NCI-H1092 (cell line): ENCODE results near the gene NID2.

Experiments used
- DNase-seq: peaks from one replicate; lab custom pipeline; 2025; lab: John Stamatoyannopoulos, UW

The NID2 gene

DNA sequence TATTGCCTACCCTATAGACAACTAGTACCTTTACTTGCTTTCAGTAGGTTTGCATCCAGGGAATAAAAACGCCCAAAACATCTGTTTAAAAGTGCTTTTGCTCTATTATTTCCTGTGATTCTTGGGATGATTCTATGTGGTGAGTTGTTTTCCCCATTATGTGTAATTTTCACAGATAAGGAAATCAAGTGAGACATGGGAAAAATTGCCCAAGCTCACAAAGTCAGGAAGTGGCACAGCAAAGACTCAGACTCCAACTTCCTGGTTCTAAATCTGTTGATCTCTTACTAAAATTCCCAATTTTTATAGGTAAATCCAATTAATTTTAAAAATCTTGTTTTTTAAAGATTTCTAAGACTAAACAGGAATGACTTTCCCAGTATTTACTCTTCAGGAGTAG lies 39.0 kb downstream of the NID2 start:
- DNase-seq = no peak

DNA sequence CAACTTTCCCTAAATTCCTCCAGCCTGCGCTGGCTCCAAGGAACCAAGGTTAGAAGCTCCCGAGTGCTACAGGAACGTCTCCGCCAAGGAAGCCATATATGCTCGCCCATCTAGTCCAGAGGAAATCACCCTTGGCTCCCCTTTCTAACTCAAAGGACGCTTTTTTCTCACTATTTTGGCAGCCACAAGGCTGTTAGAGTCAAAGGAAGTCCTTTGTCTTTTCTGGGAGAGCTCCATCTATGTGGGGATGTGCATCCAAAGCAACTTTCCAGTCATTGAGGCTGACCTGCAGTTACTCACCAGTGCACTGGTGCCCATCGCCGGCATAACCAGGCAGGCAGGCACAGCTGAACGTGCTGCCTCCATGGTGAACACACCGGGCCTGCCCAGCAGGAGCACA lies 42.0 kb downstream of the NID2 start:
- no peak for DNase-seq

DNA sequence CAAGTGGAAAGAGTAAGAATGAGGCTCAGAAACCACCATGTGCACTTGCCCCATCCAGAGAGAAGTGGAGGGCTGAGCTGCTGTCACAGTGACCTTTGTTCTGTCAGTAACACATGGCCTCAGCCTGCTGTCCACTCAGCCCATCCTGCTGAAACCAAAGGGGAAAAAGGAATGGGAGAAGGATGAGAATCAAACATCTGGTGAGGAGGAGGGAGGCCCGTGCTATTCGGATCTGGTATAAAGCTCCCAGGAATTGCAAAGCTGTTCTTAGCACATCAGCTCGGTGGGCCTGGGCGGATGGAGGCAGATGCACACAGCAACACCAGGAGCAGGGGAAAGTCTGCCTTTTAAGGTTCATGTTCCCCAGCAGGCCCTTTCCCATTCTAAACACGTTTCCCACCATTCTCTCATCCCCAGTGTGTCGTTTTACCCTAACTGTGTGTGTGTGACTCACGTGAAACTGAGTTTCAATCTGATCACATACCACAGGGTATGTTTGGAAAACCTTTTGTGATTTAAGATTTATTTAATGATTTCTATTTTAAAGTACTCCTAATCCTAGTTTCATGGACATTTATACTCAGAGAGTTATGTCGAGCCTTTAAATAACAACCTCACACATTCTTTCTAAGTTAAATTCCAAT lies 42.7 kb downstream of the NID2 start:
- no peak for DNase-seq

DNA sequence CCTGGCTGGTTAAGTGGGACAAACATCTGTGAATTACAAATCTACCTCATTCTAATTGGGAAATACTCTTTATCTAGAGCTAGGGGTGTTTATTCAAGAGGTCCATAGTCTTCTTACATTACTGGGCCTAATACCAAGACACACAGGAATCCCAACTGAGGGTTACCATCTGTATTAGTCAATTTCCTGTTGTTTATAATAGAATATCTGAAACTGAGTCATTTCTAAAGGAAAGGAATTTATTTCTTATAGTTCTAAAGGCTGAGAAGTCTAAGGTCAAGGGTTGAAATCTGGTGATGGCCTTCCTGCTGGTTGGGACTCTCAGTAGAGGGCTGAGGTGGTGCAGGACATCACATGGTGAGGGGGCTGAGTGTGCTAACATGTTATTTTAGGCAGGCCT lies 43.5 kb downstream of the NID2 start:
- no peak for DNase-seq

DNA sequence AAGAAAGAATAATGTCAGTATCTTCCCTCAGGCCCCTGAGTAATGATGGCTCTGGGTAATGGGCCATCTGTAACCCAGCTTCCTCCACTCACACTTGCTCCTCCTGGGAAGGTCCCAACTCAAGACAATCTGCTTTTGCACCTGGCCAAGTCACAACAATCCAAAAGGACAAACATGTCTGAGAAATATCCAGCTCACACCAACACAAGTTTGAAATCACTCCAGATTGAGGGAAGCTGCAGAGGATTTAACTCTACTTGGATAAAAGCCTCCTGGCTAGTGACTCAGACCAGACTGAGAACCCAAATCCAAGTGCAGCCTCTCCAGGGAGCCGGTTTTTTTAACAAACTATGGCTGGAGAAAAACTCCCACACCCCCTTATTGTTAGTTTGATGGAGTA lies 45.3 kb downstream of the NID2 start:
- DNase-seq = no peak

DNA sequence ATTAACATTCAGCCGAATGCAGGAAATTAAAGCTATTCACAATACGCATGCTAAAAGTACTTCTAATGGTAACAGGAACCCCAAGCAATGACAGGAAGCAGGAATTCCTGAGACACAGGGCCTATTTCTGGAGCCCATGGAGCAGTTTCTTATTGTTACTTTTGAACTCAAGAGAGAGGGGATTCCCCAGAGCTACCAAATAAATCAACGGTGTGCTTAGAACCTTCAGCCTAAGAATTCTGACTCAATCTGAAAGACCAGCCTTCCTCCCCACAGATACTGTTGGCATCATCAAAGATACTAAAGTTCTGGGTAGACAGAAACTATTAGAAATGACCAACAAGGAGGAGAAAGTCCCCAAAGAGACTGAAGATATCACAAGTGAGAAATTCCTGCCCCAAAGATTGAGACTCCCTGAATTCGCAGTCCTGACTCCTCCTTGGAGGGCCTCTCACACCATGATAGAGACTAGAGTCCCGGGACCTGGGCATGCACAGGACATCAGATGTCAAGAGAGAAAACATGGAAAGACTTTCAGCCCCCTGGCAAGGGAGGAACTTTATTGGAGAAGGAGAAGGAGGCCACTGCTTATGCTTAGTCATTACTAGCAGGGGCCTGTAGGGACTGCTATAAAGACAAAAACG lies 46.8 kb downstream of the NID2 start:
- no peak for DNase-seq

DNA sequence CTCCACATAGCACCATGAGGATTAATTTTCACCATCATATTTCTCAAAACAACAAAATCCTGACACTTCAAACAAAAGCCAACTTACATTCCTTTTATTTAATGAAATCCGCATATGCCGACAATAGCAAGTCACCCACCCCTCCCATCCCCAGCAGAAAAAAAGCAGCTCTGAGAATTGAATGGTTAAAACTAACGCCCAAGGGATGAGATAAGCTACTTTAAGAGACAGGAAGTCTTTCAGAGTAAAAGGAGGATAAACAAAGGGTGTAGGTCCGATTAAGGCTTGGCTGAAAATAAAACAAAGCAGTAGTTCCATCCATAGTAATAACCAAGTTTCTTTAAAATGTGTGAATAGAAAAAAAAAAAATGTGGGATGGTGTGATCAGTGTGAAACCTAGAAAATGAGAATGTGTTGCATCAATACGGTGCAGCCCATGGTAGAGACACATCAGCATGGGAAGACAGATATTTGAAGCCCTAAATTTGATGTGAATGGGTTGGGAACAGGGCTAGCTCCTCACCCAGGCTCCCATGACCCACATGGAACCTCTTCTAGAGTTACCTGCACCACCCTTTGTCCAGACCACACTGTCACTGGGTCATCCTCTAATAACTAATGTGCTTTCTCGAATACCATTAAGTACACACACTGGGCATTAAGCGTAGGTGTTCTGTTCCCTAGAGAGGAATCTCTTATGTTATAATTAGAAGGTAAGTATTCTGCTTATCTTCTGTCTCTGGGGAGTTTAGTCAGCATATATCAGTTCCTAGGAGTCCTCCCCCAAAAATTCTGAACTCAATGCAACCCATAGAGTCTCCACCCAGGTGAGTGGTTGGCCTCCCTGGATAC lies 47.8 kb downstream of the NID2 start:
- DNase-seq = no peak

DNA sequence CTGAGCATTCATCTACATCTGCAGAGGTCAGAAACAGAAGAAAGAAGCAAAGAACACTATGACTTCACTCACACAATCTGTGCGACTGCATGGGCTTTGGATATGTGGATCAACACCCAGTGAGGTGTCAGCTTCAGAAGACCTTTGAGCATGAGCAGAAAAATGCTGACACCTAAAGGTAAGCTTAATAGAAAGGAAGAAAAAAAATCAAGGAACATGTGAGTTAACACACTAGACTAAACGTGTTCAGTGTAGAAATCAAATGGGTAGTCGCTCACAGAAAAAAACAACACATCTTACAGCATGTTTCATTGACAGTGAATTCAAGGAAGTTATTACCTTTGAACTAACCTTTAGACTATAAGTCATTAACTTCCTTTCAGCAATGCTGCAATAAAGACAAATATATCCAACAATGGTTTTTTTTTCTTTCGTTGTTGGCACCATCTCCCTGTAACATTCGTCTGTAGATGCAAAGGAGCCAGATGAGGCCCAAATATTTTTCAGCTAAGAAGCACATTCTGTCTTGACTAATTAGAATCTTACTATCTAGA lies 48.6 kb downstream of the NID2 start:
- DNase-seq = no peak

DNA sequence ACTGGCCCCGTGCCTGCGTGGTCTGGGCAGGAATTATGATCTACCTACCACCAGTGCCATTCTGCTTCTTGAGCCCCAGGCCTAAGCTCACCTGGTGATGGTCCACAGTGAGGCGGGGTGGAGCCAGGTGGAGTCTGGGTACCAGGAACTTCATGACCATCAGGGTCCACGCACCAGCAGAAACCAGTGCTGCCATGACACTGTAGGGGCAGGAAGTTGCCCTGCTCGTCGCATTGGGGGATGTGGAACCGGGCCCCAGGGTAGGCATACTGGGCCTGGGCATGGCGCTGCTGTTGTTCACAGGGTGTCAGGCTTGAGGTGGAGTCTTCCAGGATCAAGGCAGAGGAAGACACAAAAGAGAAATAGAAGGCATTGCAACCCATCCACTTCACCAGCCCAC lies 49.9 kb downstream of the NID2 start:
- DNase-seq = no peak

DNA sequence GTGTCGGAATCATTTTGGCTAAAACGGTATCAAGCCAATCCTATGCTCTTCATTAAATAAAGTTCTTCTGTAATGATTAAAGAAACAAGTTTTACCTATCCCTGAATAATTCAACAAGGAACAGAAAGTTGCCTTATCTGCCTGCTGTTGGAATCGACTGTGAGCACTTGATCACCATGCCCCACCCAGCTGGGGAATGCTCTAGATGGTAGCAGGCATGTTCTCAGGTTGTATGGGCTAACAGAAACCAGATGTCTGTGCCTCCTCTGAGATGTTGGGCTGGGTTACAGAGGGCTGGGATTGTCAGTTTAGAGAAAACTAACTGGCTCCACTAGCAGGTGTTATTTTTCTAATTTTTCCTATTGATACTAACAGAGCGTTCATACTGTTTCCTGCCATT lies 50.6 kb downstream of the NID2 start:
- DNase-seq = no peak

DNA sequence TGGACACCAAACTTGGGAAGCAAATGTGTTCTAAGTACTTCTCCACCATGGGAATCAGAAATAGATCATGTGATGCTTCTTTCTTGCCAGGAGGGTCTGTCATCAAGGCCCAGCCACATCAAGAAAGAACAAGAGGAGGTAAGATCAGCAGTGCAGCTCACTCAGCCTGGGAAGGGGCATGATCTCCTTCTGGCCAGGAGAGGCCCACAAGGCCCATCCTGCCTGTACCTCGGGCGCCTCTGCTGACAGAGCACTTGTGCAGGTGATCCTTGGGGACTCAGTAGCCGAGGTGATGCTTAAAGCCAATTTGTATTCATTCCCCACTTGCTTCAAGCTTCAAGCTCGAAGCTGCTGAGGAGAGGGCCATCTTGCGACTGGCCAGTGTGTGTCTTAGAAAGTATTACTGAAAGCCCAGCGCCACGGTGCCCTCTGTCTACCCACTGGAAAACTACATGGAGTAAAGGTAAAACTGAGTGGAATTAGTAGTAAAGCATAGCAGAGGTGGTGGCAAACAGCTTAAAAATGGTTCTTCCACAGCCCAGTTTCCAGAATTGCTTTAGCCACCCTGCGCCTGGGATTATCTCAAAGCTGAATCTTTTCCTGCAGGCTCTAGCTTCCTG lies 53.3 kb downstream of the NID2 start:
- DNase-seq = no peak

DNA sequence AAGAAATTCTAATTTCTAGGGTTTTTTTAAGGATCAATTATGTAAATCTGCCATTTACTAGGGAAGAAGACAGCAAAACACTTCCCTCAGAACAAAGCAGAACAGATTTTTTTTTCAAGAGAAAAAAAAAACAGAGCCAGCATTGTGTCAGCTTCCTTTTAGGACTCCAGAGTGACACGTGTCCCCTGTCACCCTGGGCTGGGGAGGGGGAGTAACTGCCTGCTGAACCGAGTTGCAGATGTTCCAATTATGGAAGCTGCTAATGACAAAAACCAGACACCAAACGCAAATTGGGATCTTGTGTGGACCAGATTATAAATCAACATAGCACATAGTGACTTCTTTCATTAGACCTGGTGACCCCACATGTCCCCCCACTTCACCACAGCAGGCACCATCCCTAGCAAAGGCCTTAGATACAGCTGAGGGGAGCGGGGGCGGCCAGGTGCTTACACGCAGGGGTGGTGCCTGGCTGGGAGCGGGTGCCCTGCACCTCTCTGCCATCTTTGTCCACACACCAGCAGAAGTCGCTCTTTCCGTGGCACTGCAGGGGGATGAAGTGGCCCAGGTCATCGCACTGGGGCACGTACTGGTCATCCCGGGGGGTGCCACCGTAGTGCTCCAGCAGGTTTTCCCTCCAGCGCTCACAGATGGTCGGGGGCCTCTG lies 54.1 kb downstream of the NID2 start:
- no peak for DNase-seq

DNA sequence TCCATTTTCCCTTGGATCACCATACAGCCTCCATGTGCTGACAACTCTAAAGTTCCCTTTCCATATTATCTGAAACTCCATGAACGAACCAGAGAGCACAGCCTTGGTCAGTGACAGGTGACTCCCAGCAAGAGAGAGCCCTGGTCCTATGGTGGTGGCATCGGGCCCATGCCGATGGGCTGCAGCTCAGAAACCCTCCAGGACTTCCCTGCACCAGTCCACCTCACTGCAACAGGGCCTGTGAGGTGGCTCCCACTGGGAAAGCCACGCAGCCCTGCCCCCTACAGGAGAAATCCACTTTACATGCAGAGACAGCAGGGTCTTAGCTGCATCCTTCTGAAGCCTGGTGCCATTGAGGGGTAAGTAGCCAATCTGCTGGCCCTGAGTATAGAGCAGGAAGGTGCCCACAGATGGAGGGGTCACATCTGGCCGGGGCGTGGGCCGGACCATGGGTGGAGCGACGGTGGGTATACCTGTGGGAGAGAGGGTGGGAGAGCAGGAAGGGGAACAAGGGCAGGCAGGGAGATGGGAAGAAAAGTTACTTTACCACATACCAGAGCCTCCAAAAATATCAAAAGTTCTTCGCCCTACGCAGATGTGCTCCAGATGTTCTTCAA lies 54.8 kb downstream of the NID2 start:
- no peak for DNase-seq

DNA sequence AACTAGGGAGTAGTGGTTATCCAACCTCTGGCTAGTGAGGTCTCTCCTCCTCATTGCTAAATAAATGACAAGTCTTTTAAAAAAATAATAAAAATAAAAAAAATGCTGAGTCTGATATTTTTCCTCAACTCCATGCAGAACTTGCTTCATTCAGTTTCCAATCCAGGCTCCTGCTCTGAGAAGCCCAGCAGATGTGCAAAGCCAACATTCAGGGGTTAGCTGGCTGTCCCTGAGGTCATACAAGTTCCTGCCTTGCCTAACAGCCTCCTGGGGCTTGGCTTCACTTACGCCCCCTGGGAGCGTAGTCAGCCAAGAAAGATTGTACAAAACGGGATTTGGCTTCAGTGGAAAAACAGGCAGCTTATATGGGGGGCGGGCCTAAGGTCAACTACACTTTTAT lies 56.2 kb downstream of the NID2 start:
- DNase-seq = no peak

DNA sequence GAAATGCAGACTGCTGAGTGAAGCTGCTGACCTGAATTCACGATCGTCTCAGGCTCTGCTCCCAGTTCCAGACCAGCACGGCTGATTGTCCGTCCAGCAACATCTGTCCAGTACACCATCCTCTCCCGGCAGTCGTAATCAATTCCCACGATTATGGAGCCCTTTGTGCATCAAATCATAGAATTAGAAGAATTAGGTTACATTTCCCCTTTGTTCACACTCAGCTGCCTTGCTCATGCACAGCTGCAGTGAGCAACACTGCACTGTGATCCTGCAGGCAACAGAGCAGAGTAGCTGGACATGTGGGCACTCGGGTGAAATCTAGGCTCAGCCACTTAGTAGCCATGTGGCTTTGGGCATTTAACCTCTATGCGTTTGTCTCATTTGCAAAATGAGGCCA lies 57.3 kb downstream of the NID2 start:
- no peak for DNase-seq

DNA sequence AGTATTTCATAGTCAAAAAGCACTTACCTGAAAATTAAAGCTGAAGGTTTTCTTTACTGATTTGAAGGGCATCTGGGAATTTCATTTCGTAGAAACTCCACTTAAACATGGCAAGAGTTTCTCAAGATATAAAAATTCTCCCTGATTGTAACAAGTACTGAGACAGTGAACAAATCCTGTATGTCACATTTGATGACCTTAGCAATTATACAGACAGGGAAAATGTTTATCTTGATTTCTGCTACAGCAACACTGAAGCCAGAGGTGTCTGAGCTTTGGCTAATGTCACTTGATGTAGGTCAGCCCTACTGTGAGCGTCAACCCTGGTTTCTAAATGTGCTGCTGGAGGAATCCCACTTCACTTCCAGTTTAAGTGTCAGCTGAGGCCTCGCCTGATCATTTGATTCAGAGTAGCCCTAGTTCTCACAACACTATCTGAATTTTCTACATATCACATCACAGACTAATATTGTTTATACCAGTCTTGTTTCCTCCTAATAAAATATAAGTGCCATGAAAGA lies 58.6 kb downstream of the NID2 start:
- no peak for DNase-seq

DNA sequence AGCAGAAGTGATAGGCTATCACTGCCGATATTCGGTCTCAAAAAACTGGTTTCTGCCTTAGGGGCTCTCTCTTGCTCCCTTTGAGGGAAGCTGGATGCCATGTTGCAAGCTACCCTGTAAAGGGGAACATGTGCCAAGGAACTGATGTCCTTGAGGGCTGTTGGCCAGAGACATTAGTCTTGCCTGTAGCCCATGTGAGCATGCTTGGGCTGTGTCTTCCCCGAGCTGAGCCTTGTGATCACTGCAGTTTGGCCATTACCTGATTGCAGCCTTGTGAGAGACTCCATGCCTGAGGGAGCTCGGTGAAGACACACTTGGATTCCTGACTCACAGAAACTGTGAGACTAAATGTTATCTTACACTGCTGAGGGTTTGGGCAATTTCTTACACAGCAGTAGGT lies 60.7 kb downstream of the NID2 start:
- no peak for DNase-seq

DNA sequence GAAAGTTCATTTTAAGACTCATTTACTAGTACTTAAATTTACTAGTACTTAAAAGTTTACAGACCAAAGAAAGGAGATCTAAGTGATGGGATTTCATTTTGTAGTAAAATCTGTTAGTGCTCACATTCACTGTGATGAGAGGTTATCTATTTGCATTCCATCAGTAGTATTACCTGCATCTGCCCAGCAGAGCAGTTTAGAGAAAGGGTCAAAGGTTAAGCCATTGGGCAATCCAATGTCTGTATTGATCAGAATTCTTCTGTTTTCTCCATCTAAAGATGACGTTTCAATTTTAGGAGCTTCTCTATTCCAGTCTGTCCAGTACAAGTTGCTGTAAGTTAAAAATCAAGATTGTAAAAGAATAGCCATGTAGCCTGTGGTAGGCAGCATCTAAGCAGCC lies 61.2 kb downstream of the NID2 start:
- no peak for DNase-seq

DNA sequence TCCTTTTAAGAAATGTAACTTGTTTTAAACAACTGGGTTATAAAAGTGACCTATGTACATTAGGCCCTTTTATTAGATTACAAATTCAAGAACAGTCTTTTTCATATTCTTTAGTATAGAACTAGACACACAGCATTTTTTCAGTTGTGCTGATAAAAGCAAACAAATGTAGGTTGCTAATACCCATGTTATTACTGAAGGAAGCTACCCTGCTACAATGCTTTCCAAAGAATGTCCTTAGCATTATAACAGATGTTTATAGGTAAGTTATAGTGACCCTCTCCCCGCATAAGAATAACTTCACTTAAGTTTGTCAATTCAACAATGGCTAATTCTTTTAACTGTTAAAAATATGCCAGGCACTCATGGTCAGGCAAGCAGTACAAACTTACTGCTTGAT lies 61.6 kb downstream of the NID2 start:
- DNase-seq = no peak

DNA sequence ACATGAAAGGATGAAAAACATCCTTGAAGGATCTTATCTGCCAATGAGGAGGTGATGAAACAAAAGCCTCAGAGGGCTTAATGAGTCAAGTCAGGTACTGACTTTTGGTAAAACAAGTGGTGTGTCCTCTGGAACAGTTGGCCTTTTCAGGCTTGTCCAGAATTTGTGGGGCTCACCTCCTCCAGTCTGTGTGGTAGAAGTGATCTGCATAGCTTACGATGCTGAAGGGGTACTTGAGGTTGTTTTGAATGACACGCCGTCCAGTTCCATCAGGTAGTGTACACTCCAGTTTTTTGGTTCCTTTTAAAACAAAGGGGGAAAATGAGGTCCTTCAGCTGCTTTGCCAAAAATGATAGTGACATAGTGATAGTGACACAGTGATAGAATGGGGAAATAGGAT lies 62.5 kb downstream of the NID2 start:
- no peak for DNase-seq

DNA sequence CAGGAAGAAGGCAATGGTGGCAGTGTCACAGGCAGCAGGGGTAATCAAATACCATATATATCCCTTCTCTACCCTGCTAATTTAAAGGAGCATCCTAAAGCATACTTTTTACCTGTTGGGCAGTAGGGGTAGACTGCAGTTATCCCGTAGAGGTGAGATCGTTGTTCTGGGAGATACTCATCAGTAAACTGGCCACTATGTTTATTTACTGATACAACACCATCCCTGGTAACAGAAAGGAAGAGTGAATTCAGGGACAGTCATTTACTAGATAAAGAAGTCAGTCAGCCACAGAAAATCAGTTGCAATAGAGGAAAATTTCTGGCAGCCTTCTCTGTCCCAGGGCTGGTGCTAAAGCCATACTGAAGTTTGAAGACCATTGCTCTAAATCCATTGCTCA lies 63.2 kb downstream of the NID2 start:
- DNase-seq = no peak
